T-cell (primary cell): ENCODE data around the gene KRT75. TPM values are rescaled to one million over a fixed set of nuclear protein-coding genes. Genes with fewer than 3 reads are reported as not detected.

ENCODE experiments used
- ATAC-seq, 4 experiments: fragments of 200-7000 bp in 3 of 4; fragments of 150-1000 bp in 1 of 4; cut with Tn5 transposase; replicated peaks in 1 of 4; 1 replicate in 3 of 4; 2 replicates in 1 of 4; pipeline ENCODE4 v1.10.0; 2021; ENCODE audit warnings: moderate library complexity in 3 of 4, mild to moderate bottlenecking in 2 of 4, moderate number of reproducible peaks in 1 of 4
- CTCF ChIA-PET, 2 donors: fragments of 300-600 bp; sonication (Branson Sonifier 250); formaldehyde crosslinking; loops; one replicate each; lab custom pipeline; 2022; ENCODE audit warnings: antibody characterized with exemption in 2 of 2; lab: Charles Lee
- POLR2A ChIA-PET, 2 donors: fragments of 300-600 bp; sonication (Branson Sonifier 250); formaldehyde crosslinking; loops; one replicate each; lab custom pipeline; 2022; ENCODE audit warnings: antibody characterized with exemption in 2 of 2; lab: Charles Lee
- DNase-seq, 35 experiments: peaks; one replicate each; pipeline versions ENCODE4 v3.0.0 to v3.0.0-alpha.2; 2013 to 2023
- H3K27ac ChIP-seq: one replicate; pipeline ENCODE4 v1.5.1; 2013; ENCODE audit warnings: low read length
- H3K27me3 ChIP-seq, 2 experiments: replicated peaks in 1 of 2; 1 replicate in 1 of 2; 2 replicates in 1 of 2; pipeline versions ENCODE4 v1.6.1 to v1.7.0; 2013; ENCODE audit warnings: low read length in 1 of 2, mixed read lengths in 1 of 2; ENCODE audit not compliant: control insufficient read depth in 2 of 2, insufficient read depth in 2 of 2; ENCODE audit errors: extremely low read depth in 1 of 2
- H3K36me3 ChIP-seq, 2 donors: 1 replicate in 1 of 2; 2 replicates in 1 of 2; pipeline versions ENCODE4 v1.6.1 to v1.7.0; 2013; ENCODE audit warnings: low read length in 1 of 2; ENCODE audit not compliant: control insufficient read depth in 2 of 2, insufficient read depth in 1 of 2; ENCODE audit errors: extremely low read depth in 1 of 2
- H3K4me1 ChIP-seq, 2 experiments: 1 replicate in 1 of 2; 2 replicates in 1 of 2; pipeline versions ENCODE4 v1.6.1 to v1.7.0; 2013; ENCODE audit warnings: low read length in 2 of 2, mixed read lengths in 1 of 2; ENCODE audit not compliant: insufficient read depth in 2 of 2, control insufficient read depth in 1 of 2; ENCODE audit errors: extremely low read depth in 1 of 2
- H3K4me3 ChIP-seq, 2 donors: 1 replicate in 1 of 2; 2 replicates in 1 of 2; pipeline versions ENCODE4 v1.5.1 to v1.7.0; 2013; ENCODE audit warnings: mild to moderate bottlenecking in 2 of 2, low read length in 1 of 2, moderate library complexity in 1 of 2; ENCODE audit not compliant: control insufficient read depth in 1 of 2; ENCODE audit errors: extremely low read depth in 1 of 2
- H3K9me3 ChIP-seq: 2 replicates; pipeline ENCODE4 v1.7.0; 2013
- H3K27ac Mint-ChIP-seq, 2 donors: one replicate each; pipeline ENCODE4 v1.8.0; 2020 to 2021; ENCODE audit warnings: mild to moderate bottlenecking in 2 of 2, mixed read lengths in 2 of 2
- H3K27me3 Mint-ChIP-seq, 2 donors: one replicate each; pipeline ENCODE4 v1.8.0; 2021 to 2022; ENCODE audit warnings: mixed read lengths in 2 of 2
- H3K36me3 Mint-ChIP-seq: one replicate; pipeline ENCODE4 v1.8.0; 2021; ENCODE audit warnings: mixed read lengths
- H3K4me1 Mint-ChIP-seq, 3 donors: one replicate each; pipeline ENCODE4 v1.8.0; 2020 to 2022; ENCODE audit warnings: mixed read lengths in 3 of 3, mild to moderate bottlenecking in 1 of 3
- H3K4me3 Mint-ChIP-seq, 3 donors: one replicate each; pipeline ENCODE4 v1.8.0; 2020 to 2022; ENCODE audit warnings: mild to moderate bottlenecking in 3 of 3, mixed read lengths in 3 of 3, moderate library complexity in 3 of 3
- H3K9me3 Mint-ChIP-seq, 3 donors: one replicate each; pipeline ENCODE4 v1.8.0; 2020 to 2022; ENCODE audit warnings: mixed read lengths in 3 of 3
- WGBS: methylation state at CpG from one replicate; pipeline ENCODE4 v1.1.5; 2013; ENCODE audit warnings: missing lambda C conversion rate; ENCODE audit not compliant: insufficient coverage; 5-methylcytosine and 5-hydroxymethylcytosine counted together
- total RNA-seq, 35 experiments: library from RNA in 6 of 35; stranded (reverse) in 6 of 35; fragments of 120-200 nt in 1 of 35; gene quantifications; one replicate each; pipeline versions ENCODE4 v1.2.1 to v1.2.4 and lab custom pipeline; 2013 to 2026

The KRT75 gene
- total RNA-seq, 5 donors from 2014 or later (not counting 1 experiment from before 2014, with no cell fraction given) = not detected

GRCh38 chr12:52432559-52433207, 1.5 kb downstream of the KRT75 start:
- H3K4me1 Mint-ChIP-seq = no peaks in the 10 kb centered on the region
- Histone ChIP-seq H3K4me1 (no peaks in the 10 kb centered on the region), H3K27me3 (peaks cover 2 to 26% of the 10 kb centered on the region in 2 experiments), H3K27ac (no peak overlapping the region), H3K9me3 (no peaks in the 10 kb centered on the region), H3K4me3 (no peak overlapping the region), H3K36me3 (no peaks in the 10 kb centered on the region)
- H3K4me3 Mint-ChIP-seq = no peak overlapping the region
- H3K27ac Mint-ChIP-seq = no peak overlapping the region
- DNase-seq = no peak
- ChIA-PET POLR2A (no interaction called here), CTCF (no interaction called here)
- H3K36me3 Mint-ChIP-seq = no peaks in the 10 kb centered on the region
- ATAC-seq = no peak
- H3K9me3 Mint-ChIP-seq = no peaks in the 10 kb centered on the region
- H3K27me3 Mint-ChIP-seq = peaks cover 43 to 60% of the 10 kb centered on the region in 2 donors
- 87% methylated on average over 5 of the region's 6 CpGs for WGBS

GRCh38 chr12:52428121-52428520, 6.0 kb downstream of the KRT75 start:
- CTCF ChIA-PET = no interaction called here
- no peak overlapping the region for H3K4me3 Mint-ChIP-seq

GRCh38 chr12:52427083-52427482, 7.1 kb downstream of the KRT75 start:
- no peaks in the 10 kb centered on the region for H3K9me3 Mint-ChIP-seq
- Histone ChIP-seq H3K9me3 (no peaks in the 10 kb centered on the region), H3K36me3 (no peaks in the 10 kb centered on the region), H3K27me3 (peaks cover 0 to 40% of the 10 kb centered on the region in 2 experiments), H3K4me1 (no peaks in the 10 kb centered on the region), H3K4me3 (no peak overlapping the region), H3K27ac (no peak overlapping the region)
- no peaks in the 10 kb centered on the region for H3K36me3 Mint-ChIP-seq
- whole genome bisulfite sequencing = no CpG with 5 or more reads among the region's 1 CpG
- ChIA-PET POLR2A (no interaction called here), CTCF (no interaction called here)
- no peak for DNase-seq
- H3K4me3 Mint-ChIP-seq = no peak overlapping the region
- H3K4me1 Mint-ChIP-seq = no peaks in the 10 kb centered on the region
- peaks cover 32 to 49% of the 10 kb centered on the region in 2 donors for H3K27me3 Mint-ChIP-seq
- no peak for ATAC-seq
- H3K27ac Mint-ChIP-seq = no peak overlapping the region

More at GRCh38 chr12:52428121-52428520, 6.0 kb downstream of the KRT75 start:
- Mint-ChIP-seq H3K27ac (no peak overlapping the region), H3K36me3 (no peaks in the 10 kb centered on the region), H3K9me3 (no peaks in the 10 kb centered on the region), H3K4me1 (no peaks in the 10 kb centered on the region), H3K27me3 (peaks cover 33 to 50% of the 10 kb centered on the region in 2 donors)
- POLR2A ChIA-PET = no interaction called here
- no peak overlapping the region for H3K4me3 ChIP-seq
- H3K9me3 ChIP-seq = no peaks in the 10 kb centered on the region
- H3K36me3 ChIP-seq = no peaks in the 10 kb centered on the region
- WGBS = 62% methylated on average over 9 of the region's 10 CpGs
- ATAC-seq (no peak), DNase-seq (no peak)
- H3K4me1 ChIP-seq = no peaks in the 10 kb centered on the region
- H3K27me3 ChIP-seq = peaks cover 0 to 37% of the 10 kb centered on the region in 2 experiments
- H3K27ac ChIP-seq = no peak overlapping the region

GRCh38 chr12:52426034-52426433, 8.1 kb downstream of the KRT75 start:
- no peaks in the 10 kb centered on the region for H3K9me3 Mint-ChIP-seq
- Histone ChIP-seq H3K4me1 (no peaks in the 10 kb centered on the region), H3K27ac (no peak overlapping the region), H3K9me3 (no peaks in the 10 kb centered on the region), H3K36me3 (no peaks in the 10 kb centered on the region), H3K4me3 (no peak overlapping the region), H3K27me3 (peaks cover 0 to 46% of the 10 kb centered on the region in 2 experiments)
- H3K4me3 Mint-ChIP-seq = no peak overlapping the region
- ChIA-PET POLR2A (no interaction called here), CTCF (no interaction called here)
- DNase-seq (no peak), ATAC-seq (no peak)
- H3K36me3 Mint-ChIP-seq = no peaks in the 10 kb centered on the region
- no peak overlapping the region for H3K27ac Mint-ChIP-seq
- H3K4me1 Mint-ChIP-seq = no peaks in the 10 kb centered on the region
- peaks cover 38 to 44% of the 10 kb centered on the region in 2 donors for H3K27me3 Mint-ChIP-seq
- 86% methylated on average over 2 of the region's 2 CpGs for WGBS

DNA sequence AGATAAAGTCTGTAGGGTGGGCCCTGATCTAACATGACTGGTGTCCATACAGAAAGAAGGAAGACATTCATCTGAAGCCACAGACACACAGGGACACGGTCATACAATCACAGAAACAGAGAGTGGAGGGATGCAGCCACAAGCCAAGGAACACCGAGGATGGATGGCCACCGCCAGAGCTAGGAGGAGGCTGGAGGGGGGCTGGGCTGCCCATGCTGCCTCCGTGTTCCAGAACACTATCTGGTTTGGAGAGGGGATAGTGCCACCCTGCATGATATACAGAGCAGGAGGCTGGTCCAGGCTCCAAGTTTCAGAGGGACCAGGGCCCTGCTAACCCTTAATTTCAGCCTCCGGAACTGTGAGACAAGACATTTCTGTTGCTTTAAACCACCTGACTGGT, 8.7 kb downstream of the KRT75 start:
- ChIA-PET CTCF (no interaction called here), POLR2A (no interaction called here)
- Histone ChIP-seq H3K36me3 (no peaks in the 10 kb centered on the region), H3K27ac (no peak overlapping the region), H3K4me1 (no peaks in the 10 kb centered on the region), H3K9me3 (no peaks in the 10 kb centered on the region), H3K4me3 (no peak overlapping the region), H3K27me3 (peaks cover 0 to 45% of the 10 kb centered on the region in 2 experiments)
- H3K4me3 Mint-ChIP-seq = no peak overlapping the region
- H3K27me3 Mint-ChIP-seq = peaks cover 33 to 39% of the 10 kb centered on the region in 2 donors
- H3K36me3 Mint-ChIP-seq = no peaks in the 10 kb centered on the region
- DNase-seq (no peak), ATAC-seq (no peak)
- H3K9me3 Mint-ChIP-seq = no peaks in the 10 kb centered on the region
- H3K4me1 Mint-ChIP-seq = no peaks in the 10 kb centered on the region
- H3K27ac Mint-ChIP-seq = no peak overlapping the region
- 70% methylated on average over 5 of the region's 5 CpGs for WGBS

- no peaks in the 10 kb centered on the region for H3K4me1 ChIP-seq
- no peak for ATAC-seq
- Mint-ChIP-seq H3K27me3 (peaks cover 23 to 27% of the 10 kb centered on the region in 2 donors), H3K4me3 (no peak overlapping the region), H3K27ac (no peak overlapping the region), H3K36me3 (no peaks in the 10 kb centered on the region), H3K9me3 (no peaks in the 10 kb centered on the region), H3K4me1 (no peaks in the 10 kb centered on the region)
- H3K9me3 ChIP-seq = no peaks in the 10 kb centered on the region
- ChIA-PET CTCF (no interaction called here), POLR2A (no interaction called here)
- no peak for DNase-seq
- H3K36me3 ChIP-seq = no peaks in the 10 kb centered on the region
- WGBS = 65% methylated on average over 6 of the region's 11 CpGs
- H3K27me3 ChIP-seq = peaks cover 0 to 43% of the 10 kb centered on the region in 2 experiments
- H3K4me3 ChIP-seq = no peak overlapping the region
- no peak overlapping the region for H3K27ac ChIP-seq
Measured at GRCh38 chr12:52423661-52424500, 10.3 kb downstream of the KRT75 start.
